Loucy (cell line): Measurements from ENCODE around the gene TNS3.

Experiments
- H2AFZ ChIP-seq: fragments of 200-600 bp; sonication (generic); 2 replicates; pipeline ENCODE4 v1.6.0; 2016; ENCODE audit warnings: antibody characterized with exemption, mild to moderate bottlenecking, low read length, moderate library complexity
- H3F3A ChIP-seq: fragments of 200-600 bp; 2 replicates; pipeline ENCODE4 v1.6.0; 2016; ENCODE audit warnings: antibody characterized with exemption, low read depth, mild to moderate bottlenecking
- H3K27me3 ChIP-seq: fragments of 200-600 bp; sonication (generic); 2 replicates; pipeline ENCODE4 v1.6.1; 2014; ENCODE audit warnings: low read length, mild to moderate bottlenecking; ENCODE audit not compliant: insufficient read depth, poor library complexity, severe bottlenecking
- H3K36me3 ChIP-seq: fragments of 200-600 bp; sonication (generic); 2 replicates; pipeline ENCODE4 v1.6.1; 2016; ENCODE audit warnings: low read length; ENCODE audit not compliant: insufficient read depth
- H3K4me1 ChIP-seq: fragments of 200-600 bp; sonication (generic); 2 replicates; pipeline ENCODE4 v1.5.1; 2014; ENCODE audit warnings: low read length, mild to moderate bottlenecking; ENCODE audit not compliant: insufficient read depth, poor library complexity, severe bottlenecking
- H3K4me2 ChIP-seq: fragments of 200-600 bp; sonication (generic); 2 replicates; pipeline ENCODE4 v1.6.0; 2014; ENCODE audit warnings: antibody characterized with exemption, low read length, low read depth, mild to moderate bottlenecking; ENCODE audit not compliant: poor library complexity, severe bottlenecking
- H3K4me3 ChIP-seq: fragments of 200-600 bp; sonication (generic); 2 replicates; pipeline ENCODE4 v1.5.1; 2014; ENCODE audit warnings: low read length, mild to moderate bottlenecking, mixed read lengths; ENCODE audit not compliant: poor library complexity, severe bottlenecking
- H3K79me2 ChIP-seq: fragments of 200-600 bp; sonication (generic); 2 replicates; pipeline ENCODE4 v1.6.1; 2014; ENCODE audit warnings: low read length; ENCODE audit not compliant: insufficient read depth
- H3K9ac ChIP-seq: fragments of 200-600 bp; sonication (generic); 2 replicates; pipeline ENCODE4 v1.6.0; 2014; ENCODE audit warnings: mild to moderate bottlenecking, low read depth, low read length, moderate library complexity; ENCODE audit not compliant: poor library complexity, severe bottlenecking
- H3K9me2 ChIP-seq: fragments of 200-600 bp; sonication (generic); replicated peaks from 2 replicates; pipeline ENCODE4 v1.6.1; 2016; ENCODE audit warnings: low read depth, low read length, mixed read lengths
- H3K9me3 ChIP-seq: fragments of 200-600 bp; sonication (generic); 2 replicates; pipeline ENCODE4 v1.6.1; 2014; ENCODE audit warnings: mild to moderate bottlenecking, antibody characterized with exemption, low read length, low read depth; ENCODE audit not compliant: insufficient read depth
- H4K20me1 ChIP-seq: fragments of 200-600 bp; sonication (generic); 2 replicates; pipeline ENCODE4 v1.6.0; 2014; ENCODE audit warnings: antibody characterized with exemption, low read length, mild to moderate bottlenecking; ENCODE audit not compliant: insufficient read depth, poor library complexity, severe bottlenecking
- EZH2phosphoT487 ChIP-seq: fragments of 200-600 bp; IDR thresholded peaks from 2 replicates; pipeline ENCODE4 v1.6.1; 2018; ENCODE audit warnings: antibody characterized with exemption, mild to moderate bottlenecking, moderate library complexity, borderline replicate concordance
- TF ChIP-seq, protein P1 (sequence below): fragments of 200-600 bp; sonication (generic); conservative IDR thresholded peaks from 2 replicates; pipeline ENCODE4 v1.5.1; 2014; ENCODE audit warnings: mild to moderate bottlenecking, antibody characterized with exemption, low read length

Gene TNS3

GRCh38 chr7:47478017-47478344 lies 103.9 kb downstream of the TNS3 start:
- TF ChIP-seq, protein P1, sequence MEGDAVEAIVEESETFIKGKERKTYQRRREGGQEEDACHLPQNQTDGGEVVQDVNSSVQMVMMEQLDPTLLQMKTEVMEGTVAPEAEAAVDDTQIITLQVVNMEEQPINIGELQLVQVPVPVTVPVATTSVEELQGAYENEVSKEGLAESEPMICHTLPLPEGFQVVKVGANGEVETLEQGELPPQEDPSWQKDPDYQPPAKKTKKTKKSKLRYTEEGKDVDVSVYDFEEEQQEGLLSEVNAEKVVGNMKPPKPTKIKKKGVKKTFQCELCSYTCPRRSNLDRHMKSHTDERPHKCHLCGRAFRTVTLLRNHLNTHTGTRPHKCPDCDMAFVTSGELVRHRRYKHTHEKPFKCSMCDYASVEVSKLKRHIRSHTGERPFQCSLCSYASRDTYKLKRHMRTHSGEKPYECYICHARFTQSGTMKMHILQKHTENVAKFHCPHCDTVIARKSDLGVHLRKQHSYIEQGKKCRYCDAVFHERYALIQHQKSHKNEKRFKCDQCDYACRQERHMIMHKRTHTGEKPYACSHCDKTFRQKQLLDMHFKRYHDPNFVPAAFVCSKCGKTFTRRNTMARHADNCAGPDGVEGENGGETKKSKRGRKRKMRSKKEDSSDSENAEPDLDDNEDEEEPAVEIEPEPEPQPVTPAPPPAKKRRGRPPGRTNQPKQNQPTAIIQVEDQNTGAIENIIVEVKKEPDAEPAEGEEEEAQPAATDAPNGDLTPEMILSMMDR, result no peak
- no peak for TF ChIP-seq EZH2phosphoT487
- no peak overlapping the region for H3K9ac ChIP-seq
- no peaks in the 10 kb centered on the region for H3F3A ChIP-seq
- H3K36me3 ChIP-seq, result no peaks in the 10 kb centered on the region
- H3K9me2 ChIP-seq, result no peaks in the 10 kb centered on the region
- H3K4me3 ChIP-seq, result no peak overlapping the region
- no peaks in the 10 kb centered on the region for H3K27me3 ChIP-seq
- no peaks in the 10 kb centered on the region for H4K20me1 ChIP-seq
- no peak overlapping the region for H3K4me2 ChIP-seq
- H3K79me2 ChIP-seq, result no peaks in the 10 kb centered on the region
- peaks cover 6% of the 10 kb centered on the region; the same call in 1 of the 2 replicates for H3K9me3 ChIP-seq
- no peak overlapping the region for H2AFZ ChIP-seq
- H3K4me1 ChIP-seq, result no peaks in the 10 kb centered on the region

GRCh38 chr7:47477191-47478016 lies 104.5 kb downstream of the TNS3 start:
- H4K20me1 ChIP-seq, result no peaks in the 10 kb centered on the region

DNA sequence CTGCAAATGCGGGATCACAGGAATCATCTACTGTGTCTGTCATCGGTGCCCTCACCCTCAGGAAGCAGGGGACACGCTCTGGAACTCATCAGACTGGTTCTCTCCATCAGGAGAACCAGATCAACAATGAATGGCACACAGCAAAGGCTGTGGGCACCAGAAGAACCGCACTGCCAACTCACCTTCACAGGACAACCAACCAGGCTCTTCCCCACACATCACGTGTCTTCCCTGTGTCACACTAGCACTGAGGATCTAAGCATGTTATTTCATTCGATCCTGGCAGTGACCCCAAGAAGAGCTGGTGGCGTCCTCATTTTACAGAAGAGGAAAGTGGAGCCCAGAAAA lies 106.1 kb downstream of the TNS3 start:
- H3K9me3 ChIP-seq, result peaks cover 6% of the 10 kb centered on the region; the same call in 1 of the 2 replicates
- no peaks in the 10 kb centered on the region for H4K20me1 ChIP-seq
- H2AFZ ChIP-seq, result no peak overlapping the region
- H3K27me3 ChIP-seq, result no peaks in the 10 kb centered on the region
- H3K9ac ChIP-seq, result no peak overlapping the region
- no peaks in the 10 kb centered on the region for H3K36me3 ChIP-seq
- H3K9me2 ChIP-seq, result no peaks in the 10 kb centered on the region
- H3F3A ChIP-seq, result no peaks in the 10 kb centered on the region
- H3K4me1 ChIP-seq, result no peaks in the 10 kb centered on the region
- H3K4me3 ChIP-seq, result no peak overlapping the region
- no peak overlapping the region for H3K4me2 ChIP-seq
- no peaks in the 10 kb centered on the region for H3K79me2 ChIP-seq
- TF ChIP-seq, protein P1, result no peak
- TF ChIP-seq EZH2phosphoT487, result no peak

More at GRCh38 chr7:47477191-47478016, 104.5 kb downstream of the TNS3 start:
- H3K9ac ChIP-seq, result no peak overlapping the region
- no peaks in the 10 kb centered on the region for H3F3A ChIP-seq
- no peaks in the 10 kb centered on the region for H3K79me2 ChIP-seq
- TF ChIP-seq, protein P1, result no peak
- TF ChIP-seq EZH2phosphoT487, result no peak
- H3K27me3 ChIP-seq, result no peaks in the 10 kb centered on the region
- no peaks in the 10 kb centered on the region for H3K4me1 ChIP-seq
- no peak overlapping the region for H3K4me3 ChIP-seq
- H2AFZ ChIP-seq, result no peak overlapping the region
- no peak overlapping the region for H3K4me2 ChIP-seq
- H3K9me3 ChIP-seq, result peaks cover 6% of the 10 kb centered on the region; the same call in 1 of the 2 replicates
- no peaks in the 10 kb centered on the region for H3K36me3 ChIP-seq
- H3K9me2 ChIP-seq, result no peaks in the 10 kb centered on the region
